Choroid plexus epithelial cell (primary cell): ENCODE measurements around the gene DEAF1.
A peak's percentile ranks its signal among the peaks of the same experiment; 100 is the strongest.

Experiments used
- DNase-seq: peaks from one replicate; pipeline ENCODE4 v3.0.0-alpha.2; 2010; ENCODE audit warnings: low read depth
- H3K4me3 ChIP-seq: 2 replicates; pipeline ENCODE4 v1.5.1; 2011; ENCODE audit warnings: low read depth, mild to moderate bottlenecking, control low read depth, low read length, moderate library complexity
- TF ChIP-seq, protein P1 (sequence below): conservative IDR thresholded peaks from 2 replicates; pipeline ENCODE4 v1.5.1; 2011; ENCODE audit warnings: low read depth, mild to moderate bottlenecking, control low read depth, inconsistent platforms, low read length, moderate library complexity

Gene DEAF1

DNA sequence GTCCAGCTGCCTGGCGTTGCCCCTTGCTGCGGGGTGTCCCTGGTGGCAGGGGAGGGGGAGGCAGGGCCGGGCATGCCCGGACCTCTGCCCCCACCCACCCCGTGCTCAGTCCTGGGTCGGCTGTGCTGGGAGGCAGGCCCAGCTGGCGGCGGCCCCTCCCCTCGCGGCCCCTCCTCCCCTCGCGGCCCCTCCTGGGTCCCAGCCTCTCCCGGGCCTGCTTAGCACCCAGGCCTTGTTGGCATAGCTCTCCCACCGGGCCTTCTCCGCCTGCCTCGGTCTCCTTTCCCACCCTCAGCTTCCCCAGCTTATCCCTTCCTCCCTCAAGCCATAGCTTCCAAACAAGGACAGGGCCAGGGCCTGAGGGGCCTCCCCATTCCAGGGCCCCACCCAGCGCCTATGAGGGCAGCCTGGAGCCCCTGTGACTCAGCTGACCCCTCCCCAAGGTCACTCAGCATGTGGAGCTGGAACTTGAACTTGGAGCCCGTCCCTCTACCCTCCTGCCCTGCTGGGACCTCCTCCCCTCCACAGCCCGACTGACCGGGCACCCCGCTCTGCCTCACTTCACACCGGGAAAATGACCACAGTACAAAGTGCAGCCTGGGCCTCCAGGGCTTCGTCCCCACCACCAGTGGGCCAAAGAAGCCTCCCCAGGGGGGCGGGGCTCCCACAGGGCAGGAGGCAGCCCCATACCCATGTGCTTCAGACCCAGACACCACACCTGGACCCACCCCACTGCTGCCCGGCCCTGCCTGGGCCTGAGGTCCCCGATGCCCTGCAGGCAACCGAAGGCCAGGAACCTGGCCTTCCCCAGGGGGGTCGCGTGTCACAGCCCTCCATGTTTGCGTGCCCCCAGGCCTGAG, 12.2 kb upstream of the DEAF1 start:
- peak; percentile 17 for DNase-seq
- TF ChIP-seq, protein P1, sequence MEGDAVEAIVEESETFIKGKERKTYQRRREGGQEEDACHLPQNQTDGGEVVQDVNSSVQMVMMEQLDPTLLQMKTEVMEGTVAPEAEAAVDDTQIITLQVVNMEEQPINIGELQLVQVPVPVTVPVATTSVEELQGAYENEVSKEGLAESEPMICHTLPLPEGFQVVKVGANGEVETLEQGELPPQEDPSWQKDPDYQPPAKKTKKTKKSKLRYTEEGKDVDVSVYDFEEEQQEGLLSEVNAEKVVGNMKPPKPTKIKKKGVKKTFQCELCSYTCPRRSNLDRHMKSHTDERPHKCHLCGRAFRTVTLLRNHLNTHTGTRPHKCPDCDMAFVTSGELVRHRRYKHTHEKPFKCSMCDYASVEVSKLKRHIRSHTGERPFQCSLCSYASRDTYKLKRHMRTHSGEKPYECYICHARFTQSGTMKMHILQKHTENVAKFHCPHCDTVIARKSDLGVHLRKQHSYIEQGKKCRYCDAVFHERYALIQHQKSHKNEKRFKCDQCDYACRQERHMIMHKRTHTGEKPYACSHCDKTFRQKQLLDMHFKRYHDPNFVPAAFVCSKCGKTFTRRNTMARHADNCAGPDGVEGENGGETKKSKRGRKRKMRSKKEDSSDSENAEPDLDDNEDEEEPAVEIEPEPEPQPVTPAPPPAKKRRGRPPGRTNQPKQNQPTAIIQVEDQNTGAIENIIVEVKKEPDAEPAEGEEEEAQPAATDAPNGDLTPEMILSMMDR, result no peak
- H3K4me3 ChIP-seq, result peak overlapping the region; percentile 55

DNA sequence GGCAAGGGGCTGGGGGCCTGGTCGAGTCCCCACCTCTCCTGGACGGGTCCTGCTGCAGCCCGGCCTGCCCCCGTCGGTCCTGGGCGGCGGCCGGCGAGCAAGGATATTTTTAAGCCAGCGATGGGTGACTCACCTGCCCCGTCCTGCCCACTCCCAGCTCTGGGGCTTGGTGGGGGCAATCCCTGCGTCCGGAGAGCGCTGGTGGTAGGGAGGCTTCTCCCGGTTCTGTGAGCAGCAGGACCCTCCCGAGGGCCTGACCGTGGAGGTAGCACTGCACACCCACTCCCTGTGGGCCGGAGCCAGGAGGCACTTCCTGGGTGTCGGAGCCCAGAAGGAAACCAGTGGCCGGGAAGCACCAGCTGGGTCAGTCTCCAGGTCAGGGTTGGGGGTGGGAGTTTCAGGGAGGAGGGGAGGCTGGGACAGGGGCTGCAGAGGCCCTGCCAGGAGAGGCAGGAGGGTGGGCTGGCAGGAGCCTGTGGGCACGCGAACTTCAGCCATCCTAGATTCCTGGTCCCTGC, 11.5 kb upstream of the DEAF1 start:
- peak overlapping the region; percentile 55 for H3K4me3 ChIP-seq
- TF ChIP-seq, protein P1, result no peak
- DNase-seq, result peak; percentile 24

DNA sequence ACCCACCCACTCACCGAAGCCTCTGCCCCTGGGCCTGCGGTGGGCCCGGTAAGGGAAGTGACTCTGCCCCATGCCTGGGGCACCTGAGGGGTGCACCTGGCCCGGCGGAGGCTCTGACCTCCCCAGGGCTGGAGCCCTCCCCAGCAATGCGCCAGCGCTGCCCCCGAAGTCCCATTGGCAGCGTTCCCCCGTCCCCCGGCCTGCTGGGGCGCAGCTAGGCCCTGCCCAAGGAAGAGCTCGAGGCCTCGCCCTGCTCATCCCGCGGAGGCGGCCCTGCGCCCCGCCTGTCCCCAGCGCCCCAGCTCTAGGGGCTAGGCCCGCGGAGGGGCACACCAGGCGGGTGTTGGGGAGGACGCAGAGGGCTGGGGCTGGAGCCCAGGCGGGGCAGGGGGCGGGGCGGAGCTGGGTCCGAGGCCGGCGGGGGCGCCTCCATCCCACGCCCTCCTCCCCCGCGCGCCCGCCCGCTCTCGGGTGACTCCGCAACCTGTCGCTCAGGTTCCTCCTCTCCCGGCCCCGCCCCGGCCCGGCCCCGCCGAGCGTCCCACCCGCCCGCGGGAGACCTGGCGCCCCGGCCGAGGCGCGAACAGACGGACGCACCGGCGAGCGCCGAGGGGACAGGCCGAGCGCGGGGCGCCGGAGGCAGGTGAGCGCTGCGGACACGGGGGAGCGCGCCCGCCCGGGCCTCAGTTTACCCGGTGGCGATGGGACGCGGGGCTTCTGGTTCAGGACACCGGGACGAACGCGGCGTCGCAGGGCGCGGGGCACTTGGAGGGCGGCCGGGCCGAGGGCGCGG, 10.8 kb upstream of the DEAF1 start, which contains the start of gene EPS8L2:
Gene EPS8L2 (plus strand): TSS at position 586 of the 793 bp plus-strand sequence. CDS start 3,177 bp downstream, outside the sequence.
- TF ChIP-seq, protein P1, result no peak
- H3K4me3 ChIP-seq, result peak within 1 kb of the TSS; percentile 55
- no peak for DNase-seq

DNA sequence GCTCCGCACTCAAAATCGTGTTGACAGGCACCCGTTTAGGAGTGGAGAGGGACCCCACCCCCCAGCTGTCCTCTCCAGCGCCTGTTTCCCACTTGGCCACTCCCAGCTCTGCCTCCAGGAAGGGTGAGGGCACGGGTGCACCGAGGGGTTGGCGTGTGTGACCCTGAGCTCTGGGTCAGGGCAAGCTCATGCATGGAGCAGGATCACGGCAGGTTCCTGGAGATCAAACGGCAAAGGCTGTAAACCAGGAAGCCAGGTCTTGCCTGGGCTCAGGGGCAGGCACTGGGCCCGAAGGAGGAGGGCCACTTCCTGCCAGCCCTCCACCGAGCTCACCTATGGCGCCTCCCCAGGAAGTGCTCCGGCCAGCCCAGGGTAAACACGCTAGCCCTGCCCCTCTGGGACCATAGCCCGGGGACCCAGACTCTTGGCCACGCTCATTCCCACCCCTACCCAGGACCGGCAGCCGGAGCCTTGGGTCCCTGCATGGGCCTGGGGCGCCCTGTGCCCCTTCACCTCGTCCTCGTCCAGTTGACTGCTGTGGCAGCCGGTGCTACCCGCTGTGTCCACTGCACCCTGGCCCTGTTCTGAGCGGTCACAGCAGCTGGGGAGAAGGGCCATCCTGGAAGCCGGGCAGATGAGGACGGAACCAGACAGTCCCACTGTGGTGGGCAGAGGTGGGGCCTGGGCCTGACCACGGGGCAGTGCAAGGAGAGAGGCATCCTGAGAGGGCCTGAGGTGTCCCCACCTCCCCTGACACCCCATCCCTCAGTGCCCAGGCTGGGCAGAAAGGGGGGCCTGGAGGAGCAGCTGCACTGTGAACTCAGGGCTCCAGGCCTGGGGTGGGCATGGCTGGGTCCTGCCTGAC, 10.0 kb upstream of the DEAF1 start:
- TF ChIP-seq, protein P1, result no peak
- DNase-seq, result no peak
- H3K4me3 ChIP-seq, result no peak overlapping the region

DNA sequence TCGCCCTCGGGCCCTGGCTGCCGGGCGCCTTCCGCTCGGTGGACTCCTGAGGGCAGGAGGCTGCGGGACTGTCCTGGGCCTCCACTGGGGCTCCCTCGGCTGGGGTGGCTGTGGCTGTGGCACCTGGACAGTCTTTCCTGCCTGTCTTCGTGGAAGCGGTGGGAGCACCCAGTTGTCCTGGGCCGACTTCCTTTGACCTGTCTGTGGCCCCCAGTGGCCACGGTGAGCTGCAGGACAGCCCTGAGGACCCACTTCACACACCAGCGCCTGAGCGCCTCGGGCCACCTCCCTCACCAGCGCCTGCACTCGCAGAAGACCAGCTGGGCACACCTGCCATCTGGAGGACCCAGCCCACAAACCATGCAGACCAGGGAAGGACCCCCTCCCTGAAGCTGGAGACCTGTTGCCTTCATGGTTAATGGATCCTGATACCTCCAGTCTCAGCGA, 9.2 kb upstream of the DEAF1 start:
- no peak for DNase-seq
- no peak overlapping the region for H3K4me3 ChIP-seq
- TF ChIP-seq, protein P1, result no peak

DNA sequence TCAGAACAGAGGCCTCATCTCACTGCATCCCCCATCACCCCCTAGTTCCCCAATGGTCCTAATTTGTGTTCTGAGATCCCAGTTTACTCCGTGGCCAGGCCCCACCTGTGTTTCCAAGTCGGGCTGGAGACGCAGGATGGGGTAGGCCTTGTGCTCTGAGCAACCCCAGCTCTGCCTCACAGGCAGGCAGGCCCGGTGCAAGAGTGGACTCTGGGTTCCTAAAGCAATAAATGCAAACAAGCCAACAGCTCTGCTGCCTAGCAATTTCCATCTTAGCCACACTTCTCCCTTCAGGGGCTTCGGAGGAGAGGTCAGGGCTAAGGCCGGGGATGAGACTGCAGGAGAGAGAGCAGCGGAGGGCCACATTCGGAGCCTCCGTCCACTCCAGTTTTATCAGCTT, 8.5 kb upstream of the DEAF1 start:
- no peak for DNase-seq
- H3K4me3 ChIP-seq, result no peak overlapping the region
- TF ChIP-seq, protein P1, result no peak
